ENCODE results near the gene CES3.
A peak's percentile ranks its signal among the peaks of the same experiment; 100 is the strongest.

Gene CES3

DNA sequence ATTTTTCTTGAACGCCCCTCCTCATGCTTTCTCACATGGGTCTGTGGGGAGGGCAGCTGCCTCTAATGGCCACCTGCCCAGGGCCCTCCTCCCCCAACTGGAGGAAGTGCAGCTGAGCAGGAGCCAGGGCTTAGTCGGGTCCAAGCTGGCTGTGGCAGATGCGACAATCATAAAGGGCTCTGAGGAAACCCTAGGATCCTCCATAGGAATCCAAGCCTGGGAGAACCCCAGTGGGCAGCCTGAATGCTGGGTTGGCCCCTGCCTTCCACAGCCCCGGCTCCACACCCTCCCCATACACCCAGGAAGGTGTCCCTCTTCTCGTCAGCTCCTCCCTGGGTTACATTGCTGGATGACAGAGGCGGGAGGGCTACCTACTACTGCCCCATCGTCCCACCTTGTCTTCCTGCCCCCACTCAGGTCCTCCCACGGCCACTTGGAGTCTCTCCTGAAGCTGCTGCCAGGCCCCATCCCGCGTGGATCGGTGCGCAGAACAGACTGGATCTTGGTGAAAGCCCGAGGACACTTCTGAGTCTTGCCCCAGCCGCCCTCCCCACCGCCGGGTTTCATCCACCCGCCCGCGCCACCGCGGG is 52.3 kb downstream of the CES3 start:
- no peak for DNase-seq

DNA sequence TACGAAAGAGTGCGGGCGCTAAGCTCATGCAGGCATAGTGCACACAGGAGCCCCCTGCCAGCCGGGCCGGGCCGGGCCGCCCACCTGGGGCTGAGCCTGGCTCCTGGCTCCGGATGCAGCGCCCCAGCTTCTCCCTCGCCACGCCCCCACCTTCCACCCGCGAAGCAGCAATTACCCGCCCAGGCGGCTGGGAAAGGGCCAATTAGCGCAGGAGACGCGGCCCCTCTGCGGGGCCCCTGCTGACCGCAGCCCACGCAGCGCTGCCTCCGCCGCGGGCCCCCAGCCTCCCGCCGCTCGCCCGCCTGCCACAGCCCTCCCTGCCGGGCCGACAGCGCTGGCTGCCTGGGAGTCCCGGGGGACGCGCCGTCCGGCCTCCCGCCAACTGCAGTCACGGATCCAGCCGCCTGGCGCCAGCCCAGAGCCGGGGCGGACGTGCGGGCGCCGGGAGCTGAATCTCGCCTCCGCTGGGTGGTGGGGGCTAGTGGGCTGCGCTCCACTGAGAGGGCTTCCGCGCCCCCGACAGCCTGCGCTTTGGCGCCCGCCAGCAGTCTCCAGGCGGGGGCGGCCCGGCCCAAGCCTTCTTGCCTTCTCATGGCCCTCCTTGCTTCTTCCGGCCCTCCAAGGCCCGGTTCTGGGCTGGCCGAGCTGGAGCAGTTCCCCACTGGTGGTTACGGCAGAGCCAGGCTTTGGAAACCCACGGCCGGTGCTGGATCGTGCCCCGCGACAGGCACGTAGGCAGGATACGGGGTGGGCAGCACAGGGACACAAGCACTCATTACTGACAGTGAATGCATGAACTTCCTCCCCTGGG is 53.0 kb downstream of the CES3 start:
- peak; percentile 24 to 74 (median 50) for DNase-seq

DNA sequence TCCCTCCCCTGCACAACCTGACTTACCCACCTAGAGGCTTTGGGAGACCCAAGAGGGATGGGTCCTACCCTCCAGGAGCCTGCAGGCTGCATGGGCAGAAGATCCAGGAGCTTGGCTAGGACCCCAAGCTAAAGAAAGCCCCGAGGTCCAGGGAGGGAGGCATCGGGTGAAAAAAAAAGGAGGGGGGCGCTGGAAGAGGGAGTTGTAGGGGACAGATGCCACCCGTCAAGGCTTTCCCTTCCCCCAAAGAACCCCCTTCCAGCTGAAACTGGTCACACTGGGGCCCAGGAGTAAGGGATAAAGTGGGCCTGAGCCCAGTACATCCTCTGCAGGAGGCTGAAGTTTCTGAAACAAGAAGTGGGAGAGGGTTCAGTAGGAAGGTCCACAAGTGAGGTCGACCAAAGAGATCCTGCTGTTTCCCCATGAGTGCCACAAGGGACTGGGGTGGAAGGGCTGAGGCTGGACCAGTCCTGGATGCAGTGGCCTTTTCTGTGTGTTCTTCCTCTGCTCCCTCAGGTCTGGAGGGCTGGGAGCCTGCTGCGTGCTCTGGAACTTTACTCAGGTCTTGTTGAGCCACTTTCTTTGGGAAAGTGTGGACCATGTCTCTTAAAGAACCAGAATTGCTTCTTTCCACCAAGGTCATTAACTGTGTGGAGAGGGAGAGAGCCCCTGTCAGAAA is 53.7 kb downstream of the CES3 start:
- DNase-seq = no peak

DNA sequence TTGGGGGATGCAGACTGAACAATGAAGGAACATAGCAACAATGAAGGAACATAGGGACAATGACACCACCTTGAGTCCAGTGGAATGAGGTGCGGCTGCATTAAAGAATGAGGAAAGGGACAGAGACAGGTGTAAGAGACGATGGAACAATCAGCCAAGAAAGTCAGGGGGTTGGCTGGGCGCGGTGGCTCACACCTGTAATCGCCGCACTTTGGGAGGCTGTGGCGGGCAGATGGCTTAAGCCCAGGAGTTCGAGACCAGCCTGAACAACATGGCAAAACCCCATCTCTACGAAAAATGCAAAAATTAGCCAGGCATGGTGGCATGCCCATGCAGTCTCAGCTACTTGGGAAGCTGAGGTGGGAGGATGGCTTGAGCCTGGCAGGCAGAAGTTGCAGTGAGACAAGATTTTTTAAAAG is 54.3 kb downstream of the CES3 start:
- DNase-seq = no peak

DNA sequence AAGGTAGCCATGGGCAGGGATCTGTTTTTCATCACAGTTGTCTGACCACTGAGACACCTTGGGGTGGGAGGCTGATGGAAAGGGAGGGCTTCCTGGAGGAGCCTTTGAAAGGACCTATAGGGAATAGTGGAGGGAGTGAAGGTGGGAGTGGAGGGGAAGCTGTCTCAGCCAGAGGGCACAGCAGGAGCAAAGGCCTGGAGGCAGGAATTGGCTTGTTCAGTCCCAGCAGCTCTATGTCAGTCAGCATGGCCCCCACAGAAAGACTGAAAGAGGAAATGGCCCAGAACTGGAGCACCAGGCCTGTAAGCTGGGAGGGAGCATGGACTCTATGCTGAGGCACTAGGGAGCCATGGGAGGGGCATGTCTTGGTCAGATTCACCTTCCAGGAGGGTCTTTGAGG is 55.1 kb downstream of the CES3 start:
- DNase-seq = peak in 2 of 4 experiments; percentile 20

DNA sequence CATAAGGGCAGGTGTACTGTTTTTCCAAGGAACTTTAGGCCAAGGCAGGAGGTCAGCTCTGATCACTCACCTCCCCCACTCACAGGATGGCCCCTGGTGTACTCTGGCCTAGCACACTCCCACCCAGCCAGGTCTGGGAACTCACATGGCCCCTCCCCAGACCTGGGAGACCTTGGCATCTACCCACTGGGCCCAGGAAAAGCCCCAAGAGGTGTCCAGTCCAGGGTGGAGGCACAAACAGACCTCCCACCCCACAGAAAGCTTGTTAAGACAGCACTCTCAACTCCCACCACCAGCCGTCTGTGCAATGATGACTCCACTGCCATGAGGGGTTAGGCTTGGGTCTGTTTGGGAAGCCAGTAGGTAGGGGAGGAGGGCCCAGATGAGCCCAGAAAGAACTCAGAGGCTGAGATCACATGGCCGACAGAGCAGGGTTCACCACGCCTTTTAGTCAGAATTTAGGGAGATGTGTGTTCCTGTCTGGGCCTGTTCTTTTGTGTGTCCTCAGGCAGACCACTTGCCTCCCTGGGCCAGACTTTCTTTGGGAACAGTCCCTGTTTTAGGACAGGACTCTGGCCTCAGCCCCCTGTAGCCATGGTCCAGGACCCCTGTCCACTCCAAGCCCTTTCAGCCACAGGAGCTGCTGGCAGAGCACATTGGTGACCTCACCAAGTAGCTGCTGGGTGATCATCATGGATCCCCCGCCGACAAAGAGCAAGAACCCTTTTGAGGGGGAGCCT is 55.8 kb downstream of the CES3 start:
- DNase-seq = no peak

DNA sequence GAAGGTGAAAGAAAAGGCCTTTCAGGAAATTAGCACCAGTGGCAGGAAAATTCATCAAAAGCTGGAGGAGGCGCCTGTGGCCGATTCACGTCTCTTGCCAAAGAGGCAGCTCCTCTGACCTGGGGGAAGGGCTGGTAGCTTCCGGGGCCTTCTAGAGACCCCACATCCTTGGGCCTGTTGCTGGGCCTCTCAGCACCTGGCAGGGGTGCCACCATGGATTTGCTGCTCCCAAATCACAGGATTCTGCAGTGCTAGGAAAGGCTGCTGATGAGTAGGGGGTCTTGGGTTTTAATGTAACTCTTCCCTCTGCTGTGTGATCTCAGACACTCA is 56.3 kb downstream of the CES3 start:
- no peak for DNase-seq

DNA sequence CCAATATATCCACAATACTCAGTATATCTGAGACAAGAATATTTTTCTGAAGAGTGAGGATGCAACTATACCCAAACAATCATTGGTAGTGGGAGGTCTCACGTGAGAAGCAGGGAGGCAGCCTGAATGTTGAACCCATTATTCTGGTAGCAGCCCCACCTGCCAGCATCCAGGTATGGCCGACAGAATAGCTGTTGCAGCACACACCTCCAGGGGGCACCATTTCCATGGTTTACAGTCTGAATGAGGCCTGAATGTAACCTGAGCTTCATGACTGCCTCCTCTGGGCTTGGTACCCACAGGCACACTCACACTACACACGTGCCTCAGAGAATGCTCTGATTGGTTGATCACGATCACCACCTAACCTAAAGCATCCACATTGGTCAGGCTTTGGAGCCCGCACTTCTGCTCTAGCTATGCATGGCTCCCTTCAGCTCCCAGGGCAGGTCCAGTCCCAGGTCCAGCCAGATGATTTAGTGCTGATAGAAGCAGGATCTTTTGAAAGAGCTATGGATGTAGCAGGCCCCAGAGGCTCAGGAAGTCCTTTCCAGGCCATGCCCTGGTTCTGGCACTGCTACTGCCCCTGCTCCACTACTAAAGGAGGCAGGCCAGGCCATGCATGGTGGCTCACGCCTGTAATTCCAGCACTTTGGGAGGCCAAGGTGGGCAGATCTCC is 56.9 kb downstream of the CES3 start:
- peak; percentile 78 to 85 (median 81) for DNase-seq

DNA sequence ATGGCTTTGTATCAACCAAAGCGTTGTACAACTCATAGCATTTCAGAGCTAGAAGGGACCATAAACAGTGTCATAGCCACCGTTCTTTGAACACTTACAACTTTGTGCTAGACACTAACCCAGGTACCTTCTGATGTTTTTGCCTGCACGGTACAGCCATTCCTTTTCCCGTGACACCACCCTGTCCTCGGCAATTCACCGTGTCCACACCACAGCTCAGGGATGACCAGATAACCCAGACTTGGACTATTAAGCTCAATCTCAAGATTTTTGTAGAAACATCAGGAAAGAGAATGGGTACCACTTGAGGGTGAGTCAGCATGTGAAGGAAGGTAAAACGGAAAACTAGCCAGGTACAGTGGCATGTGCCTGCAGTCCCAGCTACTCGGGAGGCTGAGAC is 58.1 kb downstream of the CES3 start:
- DNase-seq = no peak

DNA sequence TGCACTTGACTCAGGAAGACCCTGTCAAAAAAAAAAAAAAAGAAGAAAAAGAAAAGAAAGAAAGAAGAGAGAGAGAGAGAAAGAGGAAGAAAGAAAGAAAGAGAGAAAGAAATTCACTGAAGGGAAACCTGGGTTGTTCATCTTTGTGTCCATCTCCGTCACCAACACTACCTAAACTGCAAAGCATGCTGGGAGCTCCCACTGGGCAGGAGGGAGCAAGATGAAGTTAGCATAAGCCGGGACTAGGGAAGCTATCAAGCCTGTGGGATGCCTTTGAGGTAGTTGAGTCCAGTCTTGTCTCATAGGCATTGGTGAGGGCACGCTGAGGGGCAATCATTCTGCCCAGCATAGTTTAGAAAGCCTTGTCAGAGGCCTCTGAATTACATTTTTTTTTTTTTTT is 60.3 kb downstream of the CES3 start:
- DNase-seq = no peak

DNA sequence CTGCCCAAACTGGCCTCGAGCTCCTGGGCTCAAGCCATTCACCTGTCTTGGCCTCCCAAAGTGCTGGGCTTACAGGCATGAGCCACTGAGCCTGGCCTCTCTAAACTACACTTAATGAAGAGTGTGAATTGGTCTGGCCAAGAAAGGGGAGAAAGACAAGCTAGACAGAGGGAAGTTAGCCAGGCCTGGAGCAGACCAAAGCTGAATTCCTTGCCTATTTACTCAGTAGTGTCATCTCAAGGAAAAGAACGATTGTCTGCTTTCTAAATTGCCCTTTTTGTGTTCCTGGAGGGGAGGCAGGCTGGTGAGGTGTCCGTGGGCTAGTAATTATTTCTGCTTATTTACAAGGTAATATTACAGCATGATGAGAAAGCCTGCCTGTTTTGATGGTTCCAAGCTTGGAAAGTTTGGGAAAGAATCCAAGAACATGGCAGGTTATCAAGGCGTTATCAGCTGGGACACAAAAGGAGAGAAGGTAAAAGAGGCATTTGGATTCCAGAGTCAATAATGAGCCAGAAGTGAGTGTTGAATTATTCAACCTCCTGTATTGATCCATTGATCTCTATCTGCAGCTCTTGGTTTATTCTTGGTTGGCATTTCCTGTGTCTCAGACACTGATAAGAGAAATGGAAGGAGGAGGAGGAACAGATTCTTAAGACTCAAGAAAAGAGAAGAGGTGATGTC is 61.6 kb downstream of the CES3 start:
- no peak for DNase-seq

DNA sequence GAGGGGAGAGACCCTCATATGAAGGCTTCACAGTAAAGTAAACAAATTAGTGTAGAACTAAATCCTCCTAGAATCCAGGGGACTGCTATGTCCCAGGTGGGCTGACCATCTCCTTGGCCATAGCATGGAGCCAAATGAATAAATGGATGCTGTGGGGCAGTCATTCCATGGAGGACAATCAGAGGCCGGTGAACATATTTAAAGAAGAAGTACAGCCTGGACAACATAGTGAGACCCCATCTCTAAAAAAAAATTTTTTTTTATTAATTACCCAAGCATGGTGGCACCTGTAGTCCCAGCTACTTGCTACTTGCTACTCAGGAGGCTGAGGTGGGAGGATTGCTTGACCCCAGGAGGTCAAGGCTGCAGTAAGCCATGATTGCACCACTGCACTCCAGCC is 62.6 kb downstream of the CES3 start:
- DNase-seq = no peak

Measured in suppressor macrophage (primary cell).